HG03108 (cell line): ENCODE data around the gene CEP164.
"Not testable (repeated sequence)": the region's sequence is repeated elsewhere in the genome, so short reads cannot be mapped to it uniquely, and the experiment has no call there.

ENCODE experiments used
- ATAC-seq: cut with Tn5 transposase; IDR thresholded peaks from one replicate; pipeline ENCODE4 v1.9.1; 2021; ENCODE audit warnings: moderate library complexity; ENCODE audit not compliant: unreplicated experiment

Gene CEP164

DNA sequence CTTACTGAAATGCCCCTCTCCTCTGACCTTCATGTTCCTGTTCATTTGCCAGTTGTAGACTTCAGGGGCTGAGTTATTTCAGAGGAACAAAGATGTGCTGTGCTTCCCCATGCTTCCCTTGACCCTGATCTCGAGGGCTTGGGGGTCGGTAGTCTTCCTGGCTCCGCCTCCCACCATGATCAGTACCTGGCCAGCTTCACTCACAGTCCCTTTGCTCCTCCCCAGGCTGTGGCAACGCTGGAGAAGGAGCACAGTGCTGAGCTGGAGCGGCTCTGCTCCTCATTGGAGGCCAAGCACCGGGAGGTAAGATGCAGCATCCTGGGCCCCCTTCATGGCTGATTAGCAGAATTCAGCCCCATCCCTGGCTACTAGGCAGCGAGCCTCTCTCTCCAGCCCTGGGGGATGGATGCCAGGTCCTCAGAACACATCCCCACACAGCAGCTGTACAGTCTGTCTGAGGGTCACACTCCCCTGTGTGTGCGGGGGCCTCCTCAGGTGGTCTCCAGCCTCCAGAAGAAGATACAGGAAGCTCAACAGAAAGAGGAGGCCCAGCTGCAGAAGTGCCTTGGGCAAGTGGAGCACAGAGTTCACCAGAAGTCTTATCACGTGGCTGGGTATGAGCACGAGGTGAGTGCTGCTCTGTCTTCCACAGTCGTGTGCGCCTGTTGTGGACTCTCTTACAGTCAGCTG is 64.5 kb downstream of the CEP164 start:
- ATAC-seq = no peak

DNA sequence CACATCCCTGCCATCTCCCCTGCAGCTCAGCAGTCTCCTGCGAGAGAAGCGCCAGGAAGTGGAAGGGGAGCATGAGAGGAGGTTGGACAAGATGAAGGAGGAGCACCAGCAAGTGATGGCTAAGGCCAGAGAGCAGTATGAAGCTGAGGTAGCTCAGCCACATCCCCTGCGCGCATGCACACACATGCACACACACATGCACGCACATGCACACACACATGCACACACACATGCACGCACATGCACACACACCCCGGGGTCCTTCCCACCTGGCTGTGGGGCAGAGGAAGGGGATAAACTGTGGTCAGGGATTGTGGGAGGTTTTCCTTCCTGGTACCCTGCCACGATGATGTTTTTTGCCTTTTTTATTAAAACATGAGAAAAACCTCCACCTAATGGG is 65.3 kb downstream of the CEP164 start:
- no peak for ATAC-seq

DNA sequence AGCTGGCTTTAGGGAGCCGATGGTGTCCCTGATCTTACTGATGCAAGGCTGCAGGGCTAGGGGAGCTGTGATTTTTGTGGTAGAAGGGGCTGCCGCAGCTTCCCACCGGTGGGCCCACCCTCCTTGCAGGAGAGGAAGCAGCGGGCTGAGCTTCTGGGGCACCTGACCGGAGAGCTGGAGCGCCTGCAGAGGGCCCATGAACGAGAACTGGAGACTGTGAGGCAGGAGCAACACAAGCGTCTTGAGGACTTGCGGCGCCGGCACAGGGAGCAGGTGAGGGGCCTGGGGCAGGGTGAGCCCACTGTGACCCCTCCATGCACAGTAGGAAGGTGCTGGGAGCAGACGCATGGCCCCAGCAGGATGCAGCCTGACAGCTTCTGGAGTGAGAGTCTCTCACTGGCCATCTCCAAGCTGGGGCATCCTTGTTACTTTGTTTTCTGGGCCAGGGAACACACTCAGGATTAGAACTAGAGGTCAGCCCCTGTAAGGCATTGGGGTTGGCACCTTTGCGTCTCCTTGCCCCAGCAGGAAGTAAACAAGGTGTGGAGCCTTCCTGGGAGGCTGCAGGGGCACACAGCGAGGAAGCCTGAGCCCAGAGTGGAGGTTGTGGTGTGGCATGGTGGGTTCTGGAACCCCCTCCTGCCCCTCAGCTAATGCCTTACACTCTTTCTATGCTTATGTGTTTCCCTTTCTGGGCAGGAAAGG is 66.7 kb downstream of the CEP164 start:
- no peak for ATAC-seq

DNA sequence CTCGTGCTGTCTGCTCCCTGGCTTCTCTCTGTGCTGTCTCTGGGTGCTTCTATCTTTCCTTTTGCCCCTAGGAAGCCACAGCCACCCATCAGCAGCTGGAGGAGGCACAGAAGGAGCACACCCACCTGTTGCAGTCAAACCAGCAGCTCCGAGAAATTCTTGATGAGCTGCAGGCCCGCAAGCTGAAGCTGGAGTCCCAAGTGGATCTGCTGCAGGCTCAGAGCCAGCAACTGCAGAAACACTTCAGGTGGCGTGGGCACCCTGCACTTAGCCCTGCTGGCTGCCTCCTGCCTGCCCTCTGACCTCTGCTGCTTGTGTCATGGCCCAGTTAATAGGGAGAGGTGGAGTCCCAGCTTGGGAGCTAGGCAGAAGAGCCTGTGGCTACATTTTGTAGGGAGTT is 67.8 kb downstream of the CEP164 start:
- ATAC-seq = no peak

DNA sequence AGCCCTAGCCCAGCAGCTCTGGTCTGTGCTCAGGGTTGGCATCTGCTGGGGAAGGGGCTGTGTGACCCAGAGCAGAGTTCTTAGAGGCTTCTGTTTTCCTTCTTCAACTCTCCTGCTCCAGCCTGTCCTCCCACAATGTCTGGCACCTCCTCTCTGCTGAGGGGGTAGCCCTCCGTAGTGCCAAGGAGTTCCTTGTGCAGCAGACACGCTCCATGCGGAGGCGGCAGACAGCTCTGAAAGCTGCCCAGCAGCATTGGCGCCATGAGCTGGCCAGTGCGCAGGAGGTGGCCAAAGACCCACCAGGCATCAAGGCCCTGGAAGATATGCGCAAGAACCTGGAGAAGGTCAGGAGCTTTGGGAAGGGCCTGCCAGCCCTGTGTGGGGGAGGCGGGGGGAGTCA is 69.3 kb downstream of the CEP164 start:
- no peak for ATAC-seq

DNA sequence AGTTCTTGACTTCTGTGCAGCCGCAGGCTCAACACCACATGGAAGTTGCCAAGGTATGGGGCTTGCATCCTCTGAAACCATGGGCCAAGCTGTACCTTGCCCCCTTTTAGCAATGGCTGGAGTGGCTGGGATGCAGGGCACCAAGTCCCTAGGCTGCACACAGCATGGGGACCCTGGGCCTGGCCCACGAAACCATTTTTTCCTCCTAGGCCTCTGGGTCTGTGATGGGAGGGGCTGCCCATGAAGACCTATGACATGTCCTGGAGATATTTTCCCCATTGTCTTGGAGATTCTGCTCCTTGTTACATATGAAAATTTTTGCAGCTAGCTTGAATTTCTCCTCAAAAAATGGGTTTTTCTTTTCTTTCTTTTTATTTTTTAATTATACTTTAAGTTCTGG is 71.0 kb downstream of the CEP164 start:
- not testable (repeated sequence) for ATAC-seq

DNA sequence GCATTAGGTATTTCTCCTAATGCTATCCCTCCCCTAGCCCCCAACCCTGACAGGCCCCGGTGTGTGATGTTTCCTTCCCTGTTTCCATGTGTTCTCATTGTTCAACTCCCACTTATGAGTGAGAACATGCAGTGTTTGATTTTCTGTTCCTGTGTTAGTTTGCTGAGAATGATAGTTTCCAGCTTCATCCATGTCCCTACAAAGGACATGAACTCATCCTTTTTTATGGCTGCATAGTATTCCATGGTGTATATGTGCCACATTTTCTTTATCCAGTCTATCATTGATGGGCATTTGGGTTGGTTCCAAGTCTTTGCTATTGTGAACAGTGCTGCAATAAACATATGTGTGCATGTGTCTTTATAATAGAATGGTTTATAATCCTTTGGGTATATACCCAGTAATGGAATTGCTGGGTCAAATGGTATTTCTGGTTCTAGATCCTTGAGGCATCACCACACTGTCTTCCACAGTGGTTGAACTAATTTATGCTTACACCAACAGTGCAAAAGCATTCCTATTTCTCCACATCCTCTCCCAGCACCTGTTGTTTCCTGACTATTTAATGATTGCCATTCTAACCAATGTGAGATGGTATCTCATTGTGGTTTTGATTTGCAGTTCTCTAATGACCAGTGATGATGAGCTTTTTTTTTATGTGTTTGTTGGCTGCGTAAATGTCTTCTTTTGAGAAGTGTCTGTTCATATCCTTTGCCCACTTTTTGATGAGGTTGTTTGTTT is 71.6 kb downstream of the CEP164 start:
- ATAC-seq = not testable (repeated sequence)

DNA sequence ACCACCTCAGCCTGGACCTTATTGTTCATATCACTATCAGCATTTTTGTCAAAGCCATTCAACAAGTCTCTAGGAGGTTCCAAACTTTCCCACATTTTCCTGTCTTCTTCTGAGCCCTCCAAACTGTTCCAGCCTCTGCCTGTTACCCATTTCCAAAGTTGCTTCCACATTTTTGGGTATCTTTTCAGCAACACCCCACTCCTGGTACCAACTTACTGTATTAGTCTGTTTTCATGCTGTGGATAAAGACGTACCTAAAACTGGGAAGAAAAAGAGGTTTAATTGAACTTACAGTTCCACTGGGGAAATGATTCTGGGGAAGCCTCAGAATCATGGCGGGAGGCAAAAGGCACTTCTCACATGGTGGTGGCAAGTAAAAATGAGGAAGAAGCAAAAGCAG is 78.2 kb downstream of the CEP164 start:
- ATAC-seq = not testable (repeated sequence)

DNA sequence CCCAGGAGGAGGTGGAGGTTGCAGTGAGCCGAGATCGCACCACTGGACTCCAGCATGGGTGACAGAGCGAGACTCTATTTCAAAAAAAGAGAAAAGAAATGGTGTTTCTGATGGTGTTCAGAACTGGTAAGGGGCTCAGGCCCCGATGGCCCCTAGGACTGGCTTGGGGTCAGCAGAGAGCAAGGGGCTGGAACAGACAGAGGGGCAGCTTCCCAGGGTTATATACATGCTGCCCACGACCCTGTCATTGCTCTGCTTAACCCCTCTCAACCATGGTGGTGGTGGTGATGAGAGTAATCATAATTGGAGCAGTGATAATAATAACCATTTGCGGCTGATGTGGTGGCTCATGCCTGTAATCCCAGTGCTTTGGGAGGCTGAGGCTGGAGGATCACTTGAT is 79.4 kb downstream of the CEP164 start:
- no peak for ATAC-seq

DNA sequence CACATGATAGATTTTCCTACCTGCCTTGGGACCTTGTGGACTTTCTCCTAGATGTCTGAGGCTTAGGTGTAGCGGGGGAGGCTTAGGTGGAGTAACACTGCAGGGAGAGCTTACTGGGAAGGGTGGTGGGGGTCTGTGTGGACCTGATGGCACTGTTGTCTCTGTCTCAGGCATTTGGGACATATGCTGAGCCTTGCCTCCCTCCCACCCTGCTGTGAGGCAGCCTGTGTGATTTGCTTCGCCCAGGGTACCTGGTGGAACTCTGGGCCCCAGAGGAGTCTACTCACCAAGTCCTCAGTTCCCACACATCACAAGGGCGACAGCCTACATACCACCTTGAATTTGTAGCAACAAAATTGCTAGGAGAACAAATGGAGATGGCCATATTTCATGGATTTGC is 80.7 kb downstream of the CEP164 start:
- ATAC-seq = no peak

DNA sequence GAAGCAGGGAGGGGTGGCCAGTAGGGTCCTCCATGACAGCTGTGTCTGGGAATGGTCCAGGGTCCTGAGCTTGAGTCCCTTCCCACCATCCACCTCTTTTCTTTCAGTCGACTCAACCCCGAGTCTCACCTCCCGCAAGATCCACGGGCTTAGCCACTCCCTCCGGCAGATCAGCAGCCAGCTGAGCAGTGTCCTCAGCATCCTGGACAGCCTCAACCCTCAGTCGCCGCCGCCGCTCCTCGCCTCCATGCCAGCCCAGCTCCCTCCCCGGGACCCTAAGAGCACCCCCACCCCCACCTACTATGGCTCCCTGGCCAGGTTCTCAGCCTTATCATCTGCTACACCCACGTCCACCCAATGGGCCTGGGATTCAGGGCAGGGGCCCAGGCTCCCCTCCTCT is 81.9 kb downstream of the CEP164 start:
- ATAC-seq = no peak

DNA sequence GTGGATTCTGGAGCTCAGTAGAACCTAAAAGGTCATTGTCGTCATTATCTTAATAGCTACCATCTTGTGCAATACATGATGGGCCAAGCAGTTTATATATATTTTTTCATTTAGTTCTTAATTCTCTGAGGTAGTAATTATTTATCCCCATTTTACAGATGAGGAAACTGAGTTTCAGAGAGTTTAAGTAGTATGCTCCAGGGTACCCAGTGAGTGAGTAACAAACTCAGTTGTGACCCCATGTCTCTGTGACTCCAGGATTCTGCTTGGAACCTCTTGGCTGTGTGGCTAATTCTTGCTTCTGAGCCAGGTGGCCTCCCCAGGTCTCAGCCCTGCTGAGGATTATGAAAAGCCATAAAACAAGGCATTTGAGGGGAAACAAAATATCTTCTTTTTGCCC is 82.6 kb downstream of the CEP164 start:
- no peak for ATAC-seq

DNA sequence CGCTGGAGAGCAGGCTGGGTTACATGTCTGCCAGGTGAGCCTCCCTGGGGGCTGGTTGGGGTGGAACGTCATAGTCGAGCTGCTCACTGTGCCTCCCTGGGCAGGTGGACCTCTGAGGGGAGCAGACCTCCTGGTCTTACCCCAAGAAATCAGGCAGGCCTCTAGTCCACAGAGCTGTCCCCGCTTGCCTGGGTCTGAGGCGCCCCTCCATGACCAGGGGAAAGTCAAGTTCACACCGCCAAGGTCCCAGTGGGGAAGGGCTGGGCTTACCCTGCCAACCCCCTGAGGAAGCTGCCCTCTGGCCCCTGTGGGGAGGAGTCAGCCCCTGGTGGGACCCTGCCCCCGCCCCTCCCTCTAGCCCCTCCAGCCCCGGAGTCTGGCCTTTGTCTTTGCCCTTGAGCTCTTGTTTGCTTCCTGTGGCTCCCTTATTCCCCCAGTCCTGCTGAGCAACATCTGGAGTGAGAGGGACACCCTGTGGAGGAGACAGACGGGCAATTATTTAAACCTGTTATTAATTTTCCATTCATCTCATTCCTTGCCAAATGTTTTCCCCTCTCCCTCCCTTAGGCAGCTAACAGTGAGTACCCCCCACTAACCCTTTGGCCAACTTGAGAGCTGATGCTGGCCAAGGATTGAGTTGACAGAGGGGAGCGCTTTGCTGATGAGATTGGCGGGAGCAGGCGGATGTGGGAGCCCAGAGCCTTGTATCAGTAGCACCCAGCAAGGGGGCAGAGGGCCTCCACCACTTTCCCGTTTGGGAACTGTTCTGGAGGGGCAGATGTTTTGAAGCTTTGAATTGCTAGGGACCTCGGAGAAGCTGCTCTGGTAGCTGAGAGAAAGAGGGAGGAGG is 83.4 kb downstream of the CEP164 start:
- ATAC-seq = no peak

DNA sequence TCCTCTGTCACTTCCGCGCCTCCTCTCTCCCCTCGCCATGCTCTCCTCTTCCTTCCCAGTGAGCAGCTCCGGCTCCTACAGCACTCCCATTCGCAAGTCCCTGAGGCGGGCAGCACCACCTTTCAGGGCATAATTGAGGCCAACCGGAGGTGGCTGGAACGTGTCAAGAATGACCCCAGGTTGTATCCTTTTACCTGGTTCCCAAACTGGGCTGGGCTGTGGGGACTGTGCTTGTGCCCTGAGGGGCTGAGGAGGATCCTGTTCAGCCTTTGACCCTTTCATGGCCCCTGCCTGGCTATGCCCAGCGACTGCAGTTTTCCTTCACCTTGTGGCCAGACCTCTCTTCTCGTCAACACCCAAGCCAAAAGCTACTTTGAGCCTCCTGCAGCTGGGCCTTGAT is 84.1 kb downstream of the CEP164 start:
- ATAC-seq = no peak

DNA sequence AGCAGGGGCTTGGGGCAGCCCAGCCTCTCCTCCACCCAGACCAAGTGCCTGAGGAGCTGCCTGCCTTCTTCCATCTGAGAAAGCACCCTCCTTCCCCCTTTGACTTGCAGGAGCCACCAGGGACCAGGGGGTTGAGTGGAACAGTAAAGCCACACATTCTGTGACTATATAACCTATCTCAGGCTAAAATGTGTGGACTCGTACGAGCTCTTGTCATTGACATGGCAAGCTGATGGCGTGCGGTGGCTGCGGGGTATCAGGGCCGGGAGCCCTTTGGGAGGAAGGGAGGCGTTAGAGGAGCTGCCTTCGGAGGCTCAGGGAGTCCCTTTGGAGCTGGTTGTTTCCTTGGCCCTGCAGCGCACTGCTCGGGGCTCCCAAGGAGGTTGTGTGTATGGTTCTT is 84.5 kb downstream of the CEP164 start:
- ATAC-seq = no peak

DNA sequence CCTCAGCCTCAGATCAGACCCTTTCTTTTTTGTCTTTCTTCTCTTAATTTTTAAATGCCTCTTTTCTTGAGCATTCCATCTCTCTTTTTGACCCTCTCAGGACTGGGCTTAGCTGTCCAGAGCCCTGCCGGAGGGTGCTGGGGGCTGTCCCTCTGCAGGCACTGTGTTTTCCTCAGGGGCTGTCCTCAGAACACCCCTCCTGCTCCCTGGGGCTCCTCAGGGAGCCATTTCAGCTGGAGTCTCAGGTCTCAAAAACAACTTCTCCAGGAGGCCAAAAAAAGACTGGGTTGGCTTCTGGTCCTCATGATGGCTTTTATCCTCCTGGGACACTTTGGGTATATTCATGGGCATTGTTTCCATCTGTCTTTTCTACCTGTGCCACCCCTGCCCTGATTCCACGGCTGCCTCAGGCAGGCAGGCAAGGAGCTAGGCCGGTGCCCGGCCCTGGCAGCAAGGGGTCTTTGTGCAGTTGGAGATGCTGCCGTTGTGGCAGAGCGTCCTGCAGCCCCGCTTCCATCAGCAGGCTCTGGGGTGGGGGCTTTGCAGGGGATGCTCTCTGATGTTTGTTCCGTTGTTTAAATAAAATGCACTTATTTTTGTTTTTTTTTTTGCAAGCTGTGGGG is 85.1 kb downstream of the CEP164 start:
- ATAC-seq = no peak

DNA sequence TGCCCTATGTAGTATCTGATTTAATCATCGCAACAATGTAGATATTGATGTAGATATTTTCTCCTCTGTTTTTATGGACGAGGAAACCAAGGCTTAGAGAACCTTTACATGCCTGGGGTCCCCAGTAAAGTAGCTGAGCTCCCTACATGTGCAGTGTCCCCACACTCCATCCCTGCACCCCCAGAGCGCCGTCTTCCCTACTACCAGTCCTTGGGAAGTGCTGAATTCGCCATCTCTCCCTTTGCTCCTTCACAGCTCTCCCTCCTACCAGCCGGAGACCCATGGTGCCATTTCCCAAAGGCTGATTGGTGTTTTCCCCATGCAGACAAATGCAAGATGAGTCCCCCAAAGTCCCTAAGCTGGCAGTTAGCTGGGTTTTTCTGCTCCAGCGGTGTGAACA is 86.0 kb downstream of the CEP164 start:
- no peak for ATAC-seq

DNA sequence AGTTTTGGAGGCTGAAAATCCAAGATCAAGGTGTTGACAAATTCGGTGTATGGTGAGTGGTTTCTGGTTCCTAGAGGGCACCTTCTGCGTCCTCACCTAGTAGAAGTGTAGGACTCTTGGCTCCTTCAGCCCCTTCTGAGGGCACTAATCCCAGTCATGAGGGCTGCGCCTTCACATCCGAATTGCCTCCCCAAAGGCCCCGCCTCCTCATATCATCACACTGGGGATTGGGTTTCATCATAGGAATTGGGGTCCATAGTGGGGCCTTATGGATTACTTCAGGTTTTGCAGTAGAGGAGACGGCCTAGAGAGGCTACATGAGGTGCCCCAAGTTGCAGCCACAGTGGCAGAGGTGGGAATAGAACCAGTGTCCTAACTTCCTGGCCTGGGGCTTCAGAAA is 87.1 kb downstream of the CEP164 start:
- no peak for ATAC-seq

DNA sequence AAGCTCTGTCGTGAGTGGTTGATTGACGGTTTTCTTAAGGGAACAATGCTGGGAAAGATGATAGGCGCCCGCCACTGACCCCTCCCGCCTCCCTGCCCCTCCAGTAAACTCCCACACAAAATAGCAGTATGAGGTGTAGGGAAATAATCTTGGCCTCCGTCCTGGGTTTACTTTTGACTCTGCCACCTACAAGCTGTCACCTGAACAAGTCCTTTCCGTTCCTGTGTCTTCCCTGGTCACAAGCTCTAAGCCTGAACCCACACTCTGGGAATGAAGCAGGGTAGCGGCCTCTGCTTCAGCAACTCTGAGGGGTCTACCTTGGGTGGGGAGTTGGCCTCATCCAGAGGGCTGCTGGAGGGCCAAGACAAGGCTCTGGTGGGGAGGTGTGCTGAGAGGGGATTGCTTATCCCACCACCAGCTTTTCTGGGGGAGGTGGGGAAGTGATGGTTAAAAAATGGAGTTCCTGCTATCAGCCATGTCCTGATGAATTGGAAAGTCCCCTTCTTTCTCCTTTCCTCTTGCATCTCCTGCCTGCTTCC is 87.8 kb downstream of the CEP164 start:
- no peak for ATAC-seq

DNA sequence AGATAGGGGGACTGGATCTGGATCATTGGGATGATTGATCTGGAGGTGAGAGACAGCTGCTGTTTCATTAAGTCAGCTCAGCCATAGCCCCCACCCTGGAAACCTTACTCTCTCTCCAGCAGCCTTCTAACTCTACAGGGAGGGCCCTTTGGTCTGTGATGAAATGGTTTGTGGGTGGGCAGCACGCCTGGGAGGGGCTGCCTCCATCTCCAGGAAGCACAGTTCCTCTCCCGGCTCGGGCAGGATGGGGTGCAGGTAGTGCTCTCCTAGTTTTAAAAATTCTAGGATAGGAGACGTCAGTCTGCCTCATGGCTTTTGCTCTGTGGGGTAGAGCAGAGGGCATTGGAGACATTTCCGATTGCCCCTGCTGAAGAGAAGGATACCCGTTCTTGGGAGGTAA is 89.7 kb downstream of the CEP164 start:
- no peak for ATAC-seq

DNA sequence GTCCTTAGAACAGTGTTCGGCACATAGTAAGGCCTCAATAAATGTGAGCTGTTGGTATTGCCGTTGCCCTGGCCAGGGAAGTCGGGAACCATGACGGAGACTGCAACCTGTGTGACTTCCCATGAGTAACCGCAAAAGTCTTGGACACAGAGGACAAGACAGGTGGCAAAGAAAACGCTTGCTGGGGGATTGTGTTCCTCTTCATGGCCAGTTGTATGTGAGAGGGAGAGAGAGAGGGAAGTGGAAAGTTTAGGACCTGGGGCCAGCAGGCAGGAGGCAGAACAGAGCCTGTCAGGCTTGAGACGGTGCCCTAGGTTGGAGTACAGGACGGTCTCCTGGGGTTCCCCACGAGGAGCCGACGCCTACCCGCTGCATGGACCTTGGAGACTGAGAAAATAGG is 90.2 kb downstream of the CEP164 start:
- no peak for ATAC-seq
